ENCODE measurements around the gene YLPM1.
A peak's percentile ranks its signal among the peaks of the same experiment; 100 is the strongest.

The YLPM1 gene

DNA sequence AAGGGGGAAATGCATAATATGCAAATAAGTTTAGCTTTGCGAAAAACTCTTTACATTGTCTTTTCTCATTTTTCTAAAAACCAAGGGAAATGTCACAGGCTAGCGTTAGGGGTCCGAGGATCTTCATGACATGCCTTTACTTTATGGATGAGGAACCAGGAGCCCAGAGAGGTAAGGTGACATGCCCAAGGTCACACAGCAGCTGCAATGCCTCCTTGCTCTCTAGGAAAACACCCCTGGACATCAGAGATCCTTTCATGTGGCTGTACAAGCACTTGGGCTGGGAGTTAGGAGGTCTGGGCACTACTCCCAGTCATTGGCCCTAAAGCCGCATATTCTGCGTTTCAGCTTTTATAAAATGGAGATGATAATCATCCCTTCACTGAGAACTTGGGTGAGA, 112.1 kb downstream of the YLPM1 start:
- no peak for DNase-seq

DNA sequence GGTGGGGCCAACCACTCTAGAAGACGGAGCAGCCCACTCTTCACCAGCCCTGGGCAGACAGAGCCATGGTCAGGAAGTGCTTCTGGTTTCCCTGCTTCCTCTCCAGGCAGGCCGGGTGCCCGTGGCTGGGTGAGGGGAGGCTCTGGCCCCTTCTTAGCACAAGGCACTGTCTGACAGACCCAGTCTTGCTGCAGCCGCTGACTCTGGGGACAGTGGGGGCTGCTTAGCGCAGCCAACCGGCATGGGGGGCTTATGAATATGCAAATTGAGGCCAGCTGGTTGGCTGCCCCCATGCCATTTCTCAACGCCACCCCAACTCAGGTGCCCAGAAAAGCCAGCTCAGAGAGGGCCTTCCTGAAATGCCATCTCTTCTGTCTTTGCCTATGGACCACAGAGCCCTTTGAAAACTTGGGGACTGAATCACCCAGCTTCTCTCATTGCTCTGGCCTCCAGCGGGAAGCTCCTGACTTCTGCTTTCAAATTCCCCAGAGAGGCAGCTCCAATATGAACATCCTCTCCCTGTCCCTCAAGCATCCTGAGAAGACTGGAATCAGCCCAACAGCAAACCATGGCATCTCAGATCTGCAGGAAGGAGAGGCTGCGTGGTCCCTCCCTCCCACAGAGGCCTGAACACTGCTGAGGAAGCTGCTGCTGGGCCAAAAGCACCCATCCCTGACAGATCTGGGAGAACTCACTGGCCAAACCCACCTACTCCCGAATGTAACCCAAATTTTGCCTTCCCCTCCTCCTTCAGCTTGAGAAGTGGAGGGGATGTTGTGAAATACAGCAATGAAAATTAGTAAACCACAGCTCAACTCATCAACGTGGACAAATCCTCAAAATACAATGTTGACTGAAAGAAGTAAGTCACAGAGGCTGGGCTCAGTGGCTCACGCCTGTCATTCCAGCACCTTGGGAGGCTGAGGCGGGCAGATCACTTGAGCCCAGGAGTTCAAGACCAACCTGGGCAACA, 113.1 kb downstream of the YLPM1 start, which contains the start of gene PROX2:
Gene PROX2 (minus strand): TSS at position 205 of the 973 bp plus-strand sequence. CDS start 12,311 bp downstream, outside the sequence.
- DNase-seq: no peak

DNA sequence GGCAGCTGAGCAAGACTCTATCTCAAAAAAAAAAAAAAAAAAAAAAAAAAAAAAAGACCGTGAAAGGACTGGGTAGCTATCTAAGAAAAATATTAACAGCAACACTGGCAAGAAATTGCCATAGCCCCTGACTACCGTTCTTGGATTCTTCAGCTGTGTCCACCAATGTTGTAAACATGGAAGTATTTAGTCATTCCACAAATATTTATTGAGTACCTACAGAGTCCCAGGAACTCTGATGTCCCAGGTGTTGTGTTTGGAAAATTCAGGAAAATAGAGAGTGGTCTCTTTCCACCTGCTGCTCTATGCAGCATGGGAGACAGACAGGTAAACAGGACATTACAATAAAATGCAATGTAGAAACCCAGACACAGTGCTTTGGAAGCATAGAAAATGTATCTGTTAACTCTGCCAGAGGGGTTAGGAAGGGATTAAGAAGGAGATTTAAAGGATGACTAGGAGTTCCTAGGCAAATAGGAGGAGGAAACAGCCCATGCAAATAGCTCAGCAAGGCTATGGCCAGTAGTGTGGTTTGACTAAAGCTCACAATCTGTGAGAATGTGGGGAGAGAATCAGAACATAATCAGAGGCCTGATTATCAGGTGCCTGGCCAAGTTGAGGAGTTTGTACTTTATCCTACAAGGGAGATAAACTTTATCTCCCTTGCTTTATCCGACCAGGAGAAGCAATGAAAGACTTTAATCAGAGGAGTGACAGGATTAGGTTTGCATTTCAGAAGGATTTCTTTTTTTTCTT, 116.5 kb downstream of the YLPM1 start:
- DNase-seq: no peak

DNA sequence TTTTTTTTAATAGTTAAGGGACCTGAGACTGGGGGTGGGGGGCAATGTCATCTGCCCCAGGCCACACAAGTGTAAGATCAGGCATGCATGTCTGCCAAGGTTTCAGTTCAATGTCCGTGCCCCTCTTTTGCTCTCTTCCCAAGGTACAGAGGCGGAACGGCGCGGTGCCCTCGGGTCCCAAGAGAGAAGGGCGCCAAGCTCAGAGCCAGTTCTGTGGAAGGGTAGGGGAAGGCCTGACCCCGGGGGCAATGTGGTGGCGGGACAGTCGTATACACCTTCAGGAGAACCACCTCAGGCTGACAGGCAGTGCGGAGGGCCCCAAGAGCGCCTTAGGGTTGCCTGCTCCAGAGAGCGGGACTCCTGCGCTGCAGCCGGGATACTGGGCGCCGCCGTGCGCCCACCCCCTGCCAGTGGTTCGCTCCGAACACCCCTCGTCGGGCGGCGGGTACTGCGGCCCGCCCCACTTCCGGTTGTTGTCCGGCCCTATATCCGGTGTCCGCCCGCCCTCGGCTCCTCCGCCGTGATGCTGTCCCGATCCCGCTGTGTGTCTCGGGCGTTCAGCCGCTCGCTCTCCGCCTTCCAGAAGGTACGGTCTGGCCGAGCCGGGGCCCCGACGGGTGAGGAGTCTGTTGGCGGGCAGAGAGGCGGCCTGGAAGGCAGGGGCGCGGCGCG, 118.5 kb downstream of the YLPM1 start, which contains the start of gene DLST:
Gene DLST (plus strand): TSS at position 486 of the 672 bp plus-strand sequence. CDS start 38 bp downstream, at position 524.
- peak; percentile 92 for DNase-seq

DNA sequence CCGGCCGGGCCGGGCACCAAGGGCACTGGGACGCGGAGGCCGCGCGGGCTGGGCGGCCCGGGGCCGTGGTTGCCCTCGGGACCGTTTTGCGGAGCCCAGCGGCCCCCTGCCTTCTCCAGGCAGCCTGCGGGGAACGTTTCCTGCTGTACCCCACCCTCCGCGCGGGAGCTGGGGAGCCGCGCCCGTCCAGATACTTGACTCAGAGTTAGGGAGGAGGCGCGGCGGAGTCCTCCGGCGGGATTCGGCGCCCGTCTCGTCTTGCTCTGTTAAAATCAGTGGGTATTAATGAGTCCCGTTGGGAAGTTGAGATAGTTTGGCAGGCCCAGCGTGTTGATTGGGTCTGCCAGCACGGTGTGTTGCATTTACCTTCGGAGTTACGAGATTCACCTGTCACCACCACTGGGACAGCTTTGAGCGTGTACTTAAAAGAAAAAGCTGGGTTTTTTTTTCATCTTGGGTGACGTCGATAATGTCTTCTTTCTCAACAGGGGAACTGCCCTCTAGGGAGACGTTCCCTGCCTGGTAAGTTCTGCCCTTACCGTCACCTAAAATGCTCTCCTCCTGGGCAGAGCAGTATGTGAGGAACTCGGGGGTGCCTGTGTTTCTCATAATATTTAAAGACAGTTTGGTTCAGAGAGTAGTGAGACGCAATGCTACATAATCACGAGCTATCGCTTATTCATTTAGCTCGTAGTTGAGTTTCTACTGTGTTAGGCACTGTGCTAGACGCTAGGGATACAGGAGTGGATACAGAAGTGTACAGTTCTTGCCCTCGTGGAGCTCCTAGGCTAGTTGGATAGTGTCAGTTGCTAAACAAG, 119.2 kb downstream of the YLPM1 start:
- no peak for DNase-seq
